ACC112 (cell line): ENCODE measurements around the gene KCNMA1.
"Not testable (repeated sequence)": the region's sequence is repeated elsewhere in the genome, so short reads cannot be mapped to it uniquely, and the experiment has no call there.

Source experiments
- H2AFZ ChIP-seq: fragments of 200-600 bp; sonication (generic); one replicate; pipeline ENCODE4 v1.6.0; 2017; ENCODE audit warnings: antibody characterized with exemption, low read length; ENCODE audit not compliant: unreplicated experiment
- H3K27ac ChIP-seq: fragments of 200-600 bp; sonication (generic); 2 replicates; pipeline ENCODE4 v1.5.1; 2014; ENCODE audit warnings: low read depth, mild to moderate bottlenecking, antibody characterized with exemption, low read length, moderate library complexity
- H3K27me3 ChIP-seq: fragments of 200-600 bp; sonication (generic); 2 replicates; pipeline ENCODE4 v1.6.1; 2014; ENCODE audit warnings: mild to moderate bottlenecking, antibody characterized with exemption, low read length, moderate library complexity, mixed read lengths; ENCODE audit not compliant: insufficient read depth
- H3K36me3 ChIP-seq: fragments of 200-600 bp; sonication (generic); 2 replicates; pipeline ENCODE4 v1.6.1; 2016; ENCODE audit warnings: mild to moderate bottlenecking, antibody characterized with exemption, low read length, moderate library complexity, mixed read lengths; ENCODE audit not compliant: insufficient read depth
- H3K4me1 ChIP-seq: fragments of 200-600 bp; sonication (generic); one replicate; pipeline ENCODE4 v1.6.1; 2016; ENCODE audit warnings: low read length, mixed read lengths; ENCODE audit not compliant: insufficient read depth, unreplicated experiment, control insufficient read depth
- H3K4me3 ChIP-seq: fragments of 200-600 bp; sonication (generic); 2 replicates; pipeline ENCODE4 v1.5.1; 2014; ENCODE audit warnings: mild to moderate bottlenecking, low read depth, low read length
- H3K79me2 ChIP-seq: fragments of 200-600 bp; sonication (generic); one replicate; pipeline ENCODE4 v1.6.0; 2016; ENCODE audit warnings: low read length; ENCODE audit not compliant: control insufficient read depth, unreplicated experiment, insufficient read depth

The KCNMA1 gene

GRCh38 chr10:77664008-77664407 lies 26.4 kb upstream of the KCNMA1 start:
- Histone ChIP-seq H3K36me3 (no peaks in the 10 kb centered on the region), H3K4me3 (no peak overlapping the region), H3K79me2 (no peaks in the 10 kb centered on the region), H3K27ac (no peak overlapping the region), H3K4me1 (peaks cover 6% of the 10 kb centered on the region), H2AFZ (no peak overlapping the region), H3K27me3 (no peaks in the 10 kb centered on the region; the same call in 1 of the 2 replicates)

- no peaks in the 10 kb centered on the region for H3K27me3 ChIP-seq
- H3K4me3 ChIP-seq: no peak overlapping the region
- no peak overlapping the region for H3K27ac ChIP-seq
- H3K4me1 ChIP-seq: no peaks in the 10 kb centered on the region
- no peaks in the 10 kb centered on the region for H3K36me3 ChIP-seq
- H2AFZ ChIP-seq: no peak overlapping the region
- no peaks in the 10 kb centered on the region for H3K79me2 ChIP-seq
Measured at GRCh38 chr10:77661674-77662073, 24.1 kb upstream of the KCNMA1 start.

GRCh38 chr10:77661100-77661499 lies 23.5 kb upstream of the KCNMA1 start:
- Histone ChIP-seq H3K27ac (no peak overlapping the region), H3K4me3 (no peak overlapping the region), H3K79me2 (no peaks in the 10 kb centered on the region), H3K27me3 (no peaks in the 10 kb centered on the region), H3K4me1 (no peaks in the 10 kb centered on the region), H2AFZ (no peak overlapping the region), H3K36me3 (no peaks in the 10 kb centered on the region)

DNA sequence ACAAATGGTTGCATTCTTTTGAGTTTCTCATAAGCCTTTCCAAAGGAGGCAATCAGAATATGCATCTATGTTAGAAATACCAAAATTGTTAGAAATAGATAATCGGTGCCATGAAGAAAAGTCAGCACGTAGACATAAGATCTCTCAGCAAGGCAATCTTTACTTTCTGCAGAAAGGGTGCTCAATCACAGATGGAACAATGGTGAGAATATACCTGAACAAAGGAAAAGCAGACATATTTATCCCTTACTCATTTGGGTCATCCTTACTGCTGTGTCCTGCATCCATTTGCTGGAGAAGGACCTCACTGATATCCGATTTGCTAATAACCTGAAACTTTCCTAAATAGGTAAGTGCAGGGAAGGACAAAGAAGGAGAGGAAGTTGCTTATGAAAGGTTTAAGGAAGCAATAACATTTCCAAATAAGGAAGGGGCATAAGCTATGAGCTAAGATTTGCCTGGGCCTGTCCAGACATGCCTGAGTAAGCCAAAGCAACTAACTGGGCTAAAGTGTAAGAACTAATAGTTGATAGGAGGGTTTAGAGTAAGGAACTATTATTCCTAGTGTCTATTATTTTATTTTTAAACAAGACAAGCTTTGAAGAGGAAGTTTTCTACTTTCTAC lies 21.6 kb upstream of the KCNMA1 start:
- not testable (repeated sequence) for H3K27me3 ChIP-seq, H2AFZ ChIP-seq, H3K36me3 ChIP-seq, H3K79me2 ChIP-seq, H3K27ac ChIP-seq, H3K4me3 ChIP-seq, H3K4me1 ChIP-seq

- Histone ChIP-seq H3K4me1 (no peaks in the 10 kb centered on the region), H2AFZ (no peak overlapping the region), H3K27me3 (no peaks in the 10 kb centered on the region; the same call in 1 of the 2 replicates), H3K27ac (no peak overlapping the region), H3K36me3 (0 out of 2 replicates have a peak, but pooled peaks cover 3% of the 10 kb centered on the region), H3K79me2 (no peaks in the 10 kb centered on the region), H3K4me3 (no peak overlapping the region)
Measured at GRCh38 chr10:77653210-77653609, 15.6 kb upstream of the KCNMA1 start.

DNA sequence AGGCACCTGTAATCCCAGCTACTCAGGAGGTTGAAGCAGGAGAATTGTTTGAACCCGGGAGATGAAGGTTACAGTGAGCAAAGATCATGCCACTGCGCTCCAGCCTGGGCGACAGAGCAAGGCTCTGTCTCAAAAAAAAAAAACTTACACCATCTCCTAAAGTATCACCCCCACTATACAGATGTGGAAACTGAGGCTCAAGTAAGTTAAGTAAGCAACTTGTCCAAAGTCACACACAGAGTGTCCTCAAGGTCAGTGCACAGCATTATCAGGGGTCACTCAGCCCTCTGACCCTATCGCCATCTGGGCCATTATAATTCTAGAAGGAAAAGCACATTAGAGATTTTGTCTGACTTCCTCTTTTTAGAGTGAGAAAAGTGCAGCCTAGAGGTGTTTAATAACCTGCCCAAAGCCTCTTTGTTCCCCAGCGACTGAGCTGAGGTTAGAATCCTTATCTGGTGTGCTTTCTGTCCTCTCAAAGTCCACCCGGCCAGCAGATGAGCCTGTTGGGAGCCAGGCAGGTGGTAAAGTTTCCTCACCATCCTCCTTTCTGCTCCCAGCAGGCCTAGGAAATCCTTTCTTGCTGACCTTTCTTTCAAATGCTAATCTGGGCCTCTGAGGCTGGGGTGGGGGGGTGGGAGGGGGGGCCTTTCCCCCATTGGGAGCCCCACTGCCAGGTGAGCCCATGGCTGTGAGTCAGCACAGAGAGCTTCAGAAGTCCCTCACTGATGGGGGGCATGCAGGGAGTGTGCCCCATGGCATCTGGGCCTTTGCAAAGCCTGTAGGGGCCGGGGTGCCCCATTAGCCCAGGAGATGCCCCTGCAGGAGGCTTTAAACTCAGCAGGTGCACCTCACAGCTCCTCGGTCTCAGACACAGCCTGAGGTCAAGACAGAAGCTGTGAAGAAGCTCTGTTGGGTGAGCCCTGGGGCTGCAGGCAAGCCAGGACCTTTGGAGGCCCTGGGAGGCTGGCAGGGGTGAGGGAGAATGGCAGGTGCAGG lies 12.0 kb upstream of the KCNMA1 start:
- H3K4me1 ChIP-seq: no peaks in the 10 kb centered on the region
- 0 out of 2 replicates have a peak, but pooled peaks cover 3% of the 10 kb centered on the region for H3K36me3 ChIP-seq
- peaks cover 4% of the 10 kb centered on the region for H3K27me3 ChIP-seq
- no peak overlapping the region for H2AFZ ChIP-seq
- no peaks in the 10 kb centered on the region for H3K79me2 ChIP-seq
- no peak overlapping the region for H3K27ac ChIP-seq
- H3K4me3 ChIP-seq: no peak overlapping the region

DNA sequence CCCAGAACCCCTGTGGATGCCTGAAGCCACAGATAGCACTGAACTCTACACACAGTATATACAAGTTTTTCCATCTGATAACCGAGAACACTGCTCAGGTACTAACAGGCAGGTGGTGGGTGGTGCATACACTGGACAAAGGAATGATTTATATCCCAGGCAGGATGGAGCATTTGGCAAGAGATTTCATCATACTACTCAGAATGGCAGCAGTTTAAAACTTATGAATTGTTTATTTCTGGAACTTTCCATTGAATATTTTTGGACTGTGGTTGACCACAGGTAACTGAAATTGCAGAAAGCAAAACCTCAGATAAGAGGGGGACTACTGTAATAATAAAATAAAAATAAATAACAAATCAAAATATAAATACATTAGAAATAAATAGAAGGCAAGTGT lies 10.9 kb upstream of the KCNMA1 start:
- Histone ChIP-seq H3K27ac (no peak overlapping the region), H3K79me2 (no peaks in the 10 kb centered on the region), H3K27me3 (peaks cover 4% of the 10 kb centered on the region), H2AFZ (no peak overlapping the region), H3K4me1 (no peaks in the 10 kb centered on the region), H3K4me3 (no peak overlapping the region), H3K36me3 (0 out of 2 replicates have a peak, but pooled peaks cover 3% of the 10 kb centered on the region)

DNA sequence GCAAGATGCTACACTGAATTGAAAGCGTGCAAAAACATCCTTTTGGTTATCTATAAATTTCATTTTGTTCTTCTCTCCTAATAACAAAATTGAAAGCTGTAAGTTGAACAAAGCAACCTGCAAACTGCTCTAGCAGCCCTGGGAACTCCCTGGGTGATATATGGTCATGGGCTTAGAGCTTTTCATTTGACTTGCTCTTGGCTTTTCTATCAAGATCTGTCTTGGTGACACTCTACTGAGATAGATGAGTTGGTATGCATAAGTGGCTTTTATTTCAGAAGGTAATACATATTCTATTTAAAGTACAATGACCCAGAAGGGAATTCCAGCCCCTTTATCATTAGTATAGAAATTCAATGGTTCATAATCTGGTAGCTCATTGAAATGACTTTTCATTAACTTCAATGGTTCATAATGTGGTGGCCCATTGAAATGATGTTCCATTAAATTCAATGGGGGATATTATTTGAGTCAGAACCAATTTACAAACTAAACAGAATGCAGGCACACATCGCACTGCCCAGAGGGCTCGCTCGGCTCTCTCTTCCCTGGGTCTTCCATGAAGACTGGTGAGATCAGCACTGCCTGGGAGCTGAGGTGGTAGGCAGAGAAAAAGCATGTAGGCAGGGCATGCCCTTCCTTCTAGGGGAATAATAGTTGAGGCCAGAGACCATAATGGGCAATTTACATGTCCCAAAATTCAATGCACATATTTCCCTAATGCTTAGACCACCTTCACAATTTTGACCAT lies 10.1 kb upstream of the KCNMA1 start:
- peaks cover 4% of the 10 kb centered on the region for H3K27me3 ChIP-seq
- no peaks in the 10 kb centered on the region for H3K4me1 ChIP-seq
- no peak overlapping the region for H3K4me3 ChIP-seq
- no peak overlapping the region for H2AFZ ChIP-seq
- H3K36me3 ChIP-seq: no peaks in the 10 kb centered on the region
- H3K27ac ChIP-seq: no peak overlapping the region
- H3K79me2 ChIP-seq: no peaks in the 10 kb centered on the region

GRCh38 chr10:77644557-77645243 lies 7.1 kb upstream of the KCNMA1 start:
- peaks cover 4% of the 10 kb centered on the region; the same call in 1 of the 2 replicates for H3K27me3 ChIP-seq
- H2AFZ ChIP-seq: no peak overlapping the region
- no peak overlapping the region for H3K4me3 ChIP-seq
- H3K27ac ChIP-seq: no peak overlapping the region
- peaks cover 4% of the 10 kb centered on the region for H3K4me1 ChIP-seq
- H3K36me3 ChIP-seq: no peaks in the 10 kb centered on the region
- no peaks in the 10 kb centered on the region for H3K79me2 ChIP-seq
